WTC11 (cell line): Measurements from ENCODE around the gene MAML3. TPM values are rescaled to one million over a fixed set of nuclear protein-coding genes. Genes with fewer than 3 reads are reported as not detected.

Experiments
- ATAC-seq: fragments of 200-7000 bp; cut with Tn5 transposase; 2 replicates; pipeline ENCODE4 v1.10.0; 2021; ENCODE audit warnings: mild to moderate bottlenecking, moderate library complexity
- CTCF ChIA-PET: fragments of 300-600 bp; sonication (Branson Sonifier 250); formaldehyde crosslinking; loops from one replicate; lab custom pipeline; 2021; ENCODE audit warnings: antibody characterized with exemption; lab: Charles Lee
- POLR2A ChIA-PET: fragments of 350-600 bp; sonication (Branson Sonifier 250); formaldehyde crosslinking; loops from one replicate; lab custom pipeline; 2021; ENCODE audit warnings: antibody characterized with exemption; lab: Charles Lee
- DNase-seq: peaks from one replicate; pipeline ENCODE4 v3.0.0; 2021; ENCODE audit warnings: low spot score
- H3K27ac Mint-ChIP-seq: 2 replicates; pipeline ENCODE4 v1.8.0; 2021; ENCODE audit warnings: mixed read lengths
- H3K27me3 Mint-ChIP-seq: 2 replicates; pipeline ENCODE4 v1.8.0; 2021; ENCODE audit warnings: low read depth, mild to moderate bottlenecking, moderate library complexity, mixed read lengths
- H3K36me3 Mint-ChIP-seq: 2 replicates; pipeline ENCODE4 v1.8.0; 2021; ENCODE audit warnings: mixed read lengths
- H3K4me1 Mint-ChIP-seq: 2 replicates; pipeline ENCODE4 v1.8.0; 2022; ENCODE audit warnings: mixed read lengths
- H3K4me3 Mint-ChIP-seq: 2 replicates; pipeline ENCODE4 v1.8.0; 2021; ENCODE audit warnings: mild to moderate bottlenecking, moderate library complexity, mixed read lengths
- H3K9me3 Mint-ChIP-seq: 2 replicates; pipeline ENCODE4 v1.8.0; 2021; ENCODE audit warnings: mixed read lengths
- AR ChIP-seq: fragments of 250-450 bp; sonication (Bioruptor Pico); IDR thresholded peaks from 2 replicates; pipeline ENCODE4 v1.9.0; 2021; ENCODE audit warnings: mild to moderate bottlenecking
- CREB1 ChIP-seq: sonication (generic); formaldehyde crosslinking; IDR thresholded peaks from 2 replicates; pipeline ENCODE4 v1.8.0; 2023; ENCODE audit warnings: mild to moderate bottlenecking, missing genetic modification reagents
- ETV6 ChIP-seq: sonication (generic); formaldehyde crosslinking; IDR thresholded peaks from 2 replicates; pipeline ENCODE4 v1.8.1; 2022; ENCODE audit warnings: mild to moderate bottlenecking, missing genetic modification reagents
- GABPB1 ChIP-seq: sonication (generic); formaldehyde crosslinking; IDR thresholded peaks from 2 replicates; pipeline ENCODE4 v1.8.1; 2023; ENCODE audit warnings: mild to moderate bottlenecking, missing genetic modification reagents
- HMGA2 ChIP-seq: fragments of 250-450 bp; sonication (Bioruptor Pico); IDR thresholded peaks from 2 replicates; pipeline ENCODE4 v1.4.0; 2021; ENCODE audit warnings: mild to moderate bottlenecking, moderate library complexity
- IRF2 ChIP-seq: sonication (generic); formaldehyde crosslinking; IDR thresholded peaks from 2 replicates; pipeline ENCODE4 v1.8.0; 2022; ENCODE audit warnings: low read depth, missing genetic modification reagents, borderline replicate concordance
- JAZF1 ChIP-seq: fragments of 250-450 bp; sonication (Bioruptor Pico); IDR thresholded peaks from 2 replicates; pipeline ENCODE4 v1.9.0; 2021; ENCODE audit warnings: moderate library complexity, mild to moderate bottlenecking, inconsistent platforms
- KAT7 ChIP-seq: sonication (generic); formaldehyde crosslinking; IDR thresholded peaks from 2 replicates; pipeline ENCODE4 v1.8.1; 2023; ENCODE audit warnings: missing genetic modification reagents, mild to moderate bottlenecking, borderline replicate concordance
- MAX ChIP-seq: sonication (generic); formaldehyde crosslinking; IDR thresholded peaks from 2 replicates; pipeline ENCODE4 v1.8.0; 2022; ENCODE audit warnings: mild to moderate bottlenecking, missing genetic modification reagents
- MYBL2 ChIP-seq: sonication (generic); formaldehyde crosslinking; IDR thresholded peaks from 2 replicates; pipeline ENCODE4 v1.8.1; 2023; ENCODE audit warnings: mild to moderate bottlenecking, moderate library complexity, missing genetic modification reagents
- NFE2L1 ChIP-seq: sonication (generic); formaldehyde crosslinking; IDR thresholded peaks from 2 replicates; pipeline ENCODE4 v1.8.1; 2023; ENCODE audit warnings: missing genetic modification reagents
- NR1H2 ChIP-seq: sonication (generic); formaldehyde crosslinking; IDR thresholded peaks from 2 replicates; pipeline ENCODE4 v1.9.0; 2021; ENCODE audit warnings: mild to moderate bottlenecking, moderate library complexity, missing genetic modification reagents
- PRRX2 ChIP-seq: fragments of 250-450 bp; sonication (Bioruptor Pico); IDR thresholded peaks from 2 replicates; pipeline ENCODE4 v1.8.0; 2021; ENCODE audit warnings: mild to moderate bottlenecking
- SP1 ChIP-seq: sonication (generic); formaldehyde crosslinking; conservative IDR thresholded peaks from 2 replicates; pipeline ENCODE4 v1.8.1; 2022; ENCODE audit warnings: missing genetic modification reagents
- TP53 ChIP-seq: sonication (generic); formaldehyde crosslinking; IDR thresholded peaks from 2 replicates; pipeline ENCODE4 v1.8.1; 2023; ENCODE audit warnings: mild to moderate bottlenecking, missing genetic modification reagents
- USF1 ChIP-seq: sonication (generic); formaldehyde crosslinking; IDR thresholded peaks from 2 replicates; pipeline ENCODE4 v1.8.0; 2022; ENCODE audit warnings: mild to moderate bottlenecking, missing genetic modification reagents
- ZNF317 ChIP-seq: sonication (generic); formaldehyde crosslinking; IDR thresholded peaks from 2 replicates; pipeline ENCODE4 v1.8.1; 2023; ENCODE audit warnings: low read depth, mild to moderate bottlenecking, moderate library complexity, missing genetic modification reagents, borderline replicate concordance
- ZNF396 ChIP-seq: fragments of 250-450 bp; sonication (Bioruptor Pico); IDR thresholded peaks from 2 replicates; pipeline ENCODE4 v1.8.0; 2021; ENCODE audit warnings: mild to moderate bottlenecking, moderate library complexity, borderline replicate concordance
- ZNF425 ChIP-seq: fragments of 250-450 bp; sonication (Bioruptor Pico); conservative IDR thresholded peaks from 2 replicates; pipeline ENCODE4 v1.9.0; 2021; ENCODE audit warnings: mild to moderate bottlenecking
- ZNF512 ChIP-seq: sonication (generic); formaldehyde crosslinking; IDR thresholded peaks from 2 replicates; pipeline ENCODE4 v1.8.1; 2022; ENCODE audit warnings: missing genetic modification reagents, borderline replicate concordance
- ZNF671 ChIP-seq: fragments of 250-450 bp; sonication (Bioruptor Pico); IDR thresholded peaks from 2 replicates; pipeline ENCODE4 v1.8.0; 2021; ENCODE audit warnings: mild to moderate bottlenecking
- total RNA-seq: library from RNA; stranded (reverse); gene quantifications from 3 replicates; pipeline ENCODE4 v1.2.3, GENCODE V29; 2021

The MAML3 gene
- total RNA-seq, 1 experiment from 2014 or later: 7.4 TPM

GRCh38 chr4:140061194-140061593 lies 92.8 kb downstream of the MAML3 start:
- no peak overlapping the region for H3K27ac Mint-ChIP-seq

GRCh38 chr4:140059159-140059558 lies 94.8 kb downstream of the MAML3 start:
- H3K36me3 Mint-ChIP-seq: no peaks in the 10 kb centered on the region
- no peaks in the 10 kb centered on the region; the same call in 1 of the 2 replicates for H3K9me3 Mint-ChIP-seq
- H3K4me3 Mint-ChIP-seq: no peak overlapping the region
- ChIA-PET POLR2A (no interaction called here), CTCF (interaction anchor here (0.8 kb wide), 1 partner anchor 193 kb away, joined by 3 read pairs; no protein-coding TSS in a partner anchor)
- ATAC-seq (no peak), DNase-seq (no peak)
- no peak overlapping the region for H3K27ac Mint-ChIP-seq
- H3K27me3 Mint-ChIP-seq: no peaks in the 10 kb centered on the region
- peaks cover 12% of the 10 kb centered on the region for H3K4me1 Mint-ChIP-seq
- no peak for TF ChIP-seq MYBL2 (CRISPR knock-in tag)

More at GRCh38 chr4:140061194-140061593, 92.8 kb downstream of the MAML3 start:
- Mint-ChIP-seq H3K27me3 (no peaks in the 10 kb centered on the region), H3K36me3 (no peaks in the 10 kb centered on the region), H3K4me3 (no peak overlapping the region), H3K9me3 (no peaks in the 10 kb centered on the region; the same call in 1 of the 2 replicates), H3K4me1 (peaks cover 18% of the 10 kb centered on the region)
- ChIA-PET CTCF (interaction anchor here (1.1 kb wide), 1 partner anchor 12 kb away, joined by 4 read pairs; no protein-coding TSS in a partner anchor), POLR2A (no interaction called here)
- ATAC-seq (no peak), DNase-seq (no peak)
- TF ChIP-seq SP1 (CRISPR knock-in tag) (no peak), GABPB1 (CRISPR knock-in tag) (peak; percentile 45; the same call in 1 of the 2 replicates), ZNF396 (CRISPR knock-in tag) (no peak), NR1H2 (no peak)

GRCh38 chr4:140057701-140058100 lies 96.3 kb downstream of the MAML3 start:
- Mint-ChIP-seq H3K4me3 (no peak overlapping the region), H3K4me1 (peaks cover 16% of the 10 kb centered on the region), H3K27me3 (no peaks in the 10 kb centered on the region), H3K36me3 (no peaks in the 10 kb centered on the region), H3K27ac (no peak overlapping the region), H3K9me3 (no peaks in the 10 kb centered on the region; the same call in 1 of the 2 replicates)
- DNase-seq: no peak
- POLR2A ChIA-PET: no interaction called here
- TF ChIP-seq ZNF317 (CRISPR knock-in tag) (no peak), CREB1 (CRISPR knock-in tag) (no peak), IRF2 (CRISPR knock-in tag) (no peak)
- ATAC-seq: no peak
- CTCF ChIA-PET: no interaction called here

GRCh38 chr4:140056015-140056414 lies 98.0 kb downstream of the MAML3 start:
- H3K36me3 Mint-ChIP-seq: no peaks in the 10 kb centered on the region
- no peak for TF ChIP-seq ZNF425 (CRISPR knock-in tag)
- no peak for TF ChIP-seq HMGA2 (CRISPR knock-in tag)
- TF ChIP-seq AR (CRISPR knock-in tag): no peak
- TF ChIP-seq JAZF1 (CRISPR knock-in tag): no peak
- no peak for TF ChIP-seq ETV6
- TF ChIP-seq KAT7 (CRISPR knock-in tag): no peak
- no peak for TF ChIP-seq IRF2 (CRISPR knock-in tag)
- TF ChIP-seq GABPB1 (CRISPR knock-in tag): no peak
- TF ChIP-seq USF1 (CRISPR knock-in tag): no peak
- no peak for TF ChIP-seq ZNF671 (CRISPR knock-in tag)
- TF ChIP-seq MAX: no peak
- TF ChIP-seq NFE2L1 (CRISPR knock-in tag): no peak
- TF ChIP-seq TP53 (CRISPR knock-in tag): no peak
- no peak for TF ChIP-seq PRRX2 (CRISPR knock-in tag)
- TF ChIP-seq ZNF512 (CRISPR knock-in tag): no peak

More at GRCh38 chr4:140056015-140056414, 98.0 kb downstream of the MAML3 start:
- no peak overlapping the region for H3K27ac Mint-ChIP-seq
- H3K27me3 Mint-ChIP-seq: no peaks in the 10 kb centered on the region
- no peaks in the 10 kb centered on the region; the same call in 1 of the 2 replicates for H3K9me3 Mint-ChIP-seq
- ChIA-PET POLR2A (no interaction called here), CTCF (no interaction called here)
- peak; percentile 39; the same call in 1 of the 2 replicates for ATAC-seq
- no peak for DNase-seq
- peaks cover 10% of the 10 kb centered on the region for H3K4me1 Mint-ChIP-seq
- no peak overlapping the region for H3K4me3 Mint-ChIP-seq
